Stimulated activated CD4-positive, alpha-beta T cell treated with anti-CD3 and anti-CD28 coated beads, Interleukin-15, amount 100 ng/mL, for 24 hours (primary cell): Measurements from ENCODE around the gene ASGR2.
"Not testable (repeated sequence)": the region's sequence is repeated elsewhere in the genome, so short reads cannot be mapped to it uniquely, and the experiment has no call there.

Source experiments
- DNase-seq: peaks from one replicate; pipeline ENCODE4 v3.0.0-alpha.2; 2020

ASGR2 gene, protein sequence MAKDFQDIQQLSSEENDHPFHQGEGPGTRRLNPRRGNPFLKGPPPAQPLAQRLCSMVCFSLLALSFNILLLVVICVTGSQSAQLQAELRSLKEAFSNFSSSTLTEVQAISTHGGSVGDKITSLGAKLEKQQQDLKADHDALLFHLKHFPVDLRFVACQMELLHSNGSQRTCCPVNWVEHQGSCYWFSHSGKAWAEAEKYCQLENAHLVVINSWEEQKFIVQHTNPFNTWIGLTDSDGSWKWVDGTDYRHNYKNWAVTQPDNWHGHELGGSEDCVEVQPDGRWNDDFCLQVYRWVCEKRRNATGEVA

DNA sequence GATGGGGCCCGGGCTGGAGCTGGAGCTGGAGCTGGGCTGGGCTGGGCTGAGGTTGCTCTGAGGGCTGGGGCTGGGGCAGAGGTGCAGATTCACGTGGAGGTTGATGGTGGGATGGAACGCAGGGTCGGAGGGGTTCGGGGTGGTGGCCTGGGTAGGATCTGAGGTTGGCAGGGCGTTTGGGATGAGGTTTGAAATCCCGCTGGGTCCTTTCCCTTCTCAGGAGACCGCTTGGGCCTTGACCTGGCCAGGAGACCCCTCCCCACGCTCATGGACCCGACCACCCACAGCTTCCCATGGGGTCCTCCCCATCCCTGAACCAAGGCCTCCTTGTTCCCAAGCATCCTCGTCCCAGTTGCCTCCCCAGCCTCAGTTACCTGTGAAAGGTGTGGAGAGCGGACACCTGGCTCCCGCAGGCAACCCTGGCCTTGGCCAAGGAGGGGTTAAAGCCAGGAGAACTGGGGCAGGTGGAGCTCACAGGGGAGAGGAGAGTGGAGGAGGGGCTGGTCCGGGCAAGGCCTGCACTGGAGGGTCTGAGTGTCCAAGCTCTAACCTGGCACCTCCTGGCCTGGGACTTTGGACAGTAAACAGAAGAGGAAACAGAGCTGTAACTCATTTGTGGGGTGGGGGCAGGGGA lies at the start of gene ASGR2:
TSS of gene ASGR2 (minus strand) at position 582 of the 634 bp plus-strand sequence. CDS start 582 bp downstream, outside the sequence.
- DNase-seq: no peak

DNA sequence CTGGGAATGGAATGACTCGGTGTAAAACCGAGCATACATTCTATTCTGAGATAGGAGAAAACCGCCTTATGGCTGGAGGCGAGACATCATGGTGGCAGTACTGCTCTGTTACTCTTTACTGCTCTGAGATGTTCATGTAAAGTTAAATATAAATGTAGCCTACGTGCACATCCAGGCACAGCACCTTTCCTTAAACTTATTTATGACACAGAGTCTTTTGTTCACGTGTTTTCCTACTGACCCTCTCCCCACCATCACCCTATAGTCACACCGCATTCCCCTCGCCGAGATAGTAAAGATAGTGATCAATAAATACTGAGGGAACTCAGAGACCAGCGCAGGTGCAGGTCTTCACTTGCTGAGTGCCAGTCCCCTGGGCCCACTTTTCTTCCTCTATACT lies 44.9 kb upstream of the ASGR2 start:
- DNase-seq: not testable (repeated sequence)

DNA sequence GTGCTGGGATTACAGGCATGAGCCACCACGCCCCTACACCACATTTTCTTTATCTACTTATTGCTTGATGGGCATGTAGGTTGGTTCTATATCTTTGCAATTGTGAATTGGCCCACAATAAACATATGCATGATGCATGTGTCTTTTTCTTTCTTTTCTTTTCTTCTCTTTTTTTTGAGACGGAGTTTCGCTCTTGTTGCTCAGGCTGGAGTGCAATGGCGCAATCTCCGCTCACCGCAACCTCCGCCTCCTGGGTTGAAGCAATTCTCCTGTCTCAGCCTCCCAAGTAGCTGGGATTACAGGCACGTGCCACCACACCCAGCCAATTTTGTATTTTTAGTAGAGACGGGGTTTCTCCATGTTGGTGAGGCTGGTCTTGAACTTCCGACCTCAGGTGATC lies 43.8 kb upstream of the ASGR2 start:
- DNase-seq: not testable (repeated sequence)

DNA sequence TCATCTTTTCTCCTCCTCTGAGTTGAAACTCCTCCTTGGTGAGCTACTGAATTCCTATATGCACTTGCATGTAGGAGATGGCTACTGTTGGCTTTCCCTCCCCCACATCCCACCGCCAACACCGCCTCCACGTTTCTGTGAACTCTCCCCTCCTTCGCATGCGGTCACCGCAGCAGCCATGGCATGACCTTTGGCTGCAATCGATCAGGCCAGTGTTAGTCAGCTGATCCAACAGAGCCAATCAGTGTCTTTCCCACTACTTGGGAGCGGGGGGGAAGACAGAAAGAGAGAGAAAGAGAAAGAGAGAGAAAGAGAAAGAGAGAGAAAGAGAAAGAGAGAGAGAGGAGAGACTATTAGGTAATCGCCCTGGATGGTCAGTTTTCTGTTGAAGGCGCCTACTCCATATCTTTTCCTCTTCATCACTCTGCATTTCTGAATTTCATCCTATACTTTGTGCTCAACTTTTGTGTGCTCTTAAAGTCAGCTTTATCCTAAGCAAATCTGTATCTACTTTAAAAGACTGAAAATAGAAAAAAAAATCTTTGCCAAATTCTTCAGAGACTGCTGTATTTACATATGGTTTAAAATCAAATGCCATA lies 41.8 kb upstream of the ASGR2 start:
- no peak for DNase-seq

DNA sequence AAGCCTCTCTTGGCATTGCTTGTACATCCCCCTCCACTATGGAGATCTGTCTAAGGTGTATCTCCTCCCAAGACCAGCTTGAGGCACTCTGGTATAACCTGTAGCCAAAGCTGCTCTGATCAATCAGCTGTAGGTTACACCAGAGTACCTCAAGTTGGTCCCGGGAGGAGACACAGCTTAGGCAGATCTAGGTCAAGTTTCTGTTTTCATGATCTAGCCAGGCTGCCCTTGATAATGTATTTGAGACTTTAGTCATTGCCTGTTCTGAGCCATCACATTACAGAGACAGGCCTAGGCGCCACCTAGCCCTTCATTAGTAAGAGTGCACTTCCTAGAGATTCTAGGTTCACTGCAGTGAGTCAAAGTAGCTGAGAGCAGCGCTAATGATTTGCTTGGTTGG lies 33.1 kb upstream of the ASGR2 start:
- no peak for DNase-seq

DNA sequence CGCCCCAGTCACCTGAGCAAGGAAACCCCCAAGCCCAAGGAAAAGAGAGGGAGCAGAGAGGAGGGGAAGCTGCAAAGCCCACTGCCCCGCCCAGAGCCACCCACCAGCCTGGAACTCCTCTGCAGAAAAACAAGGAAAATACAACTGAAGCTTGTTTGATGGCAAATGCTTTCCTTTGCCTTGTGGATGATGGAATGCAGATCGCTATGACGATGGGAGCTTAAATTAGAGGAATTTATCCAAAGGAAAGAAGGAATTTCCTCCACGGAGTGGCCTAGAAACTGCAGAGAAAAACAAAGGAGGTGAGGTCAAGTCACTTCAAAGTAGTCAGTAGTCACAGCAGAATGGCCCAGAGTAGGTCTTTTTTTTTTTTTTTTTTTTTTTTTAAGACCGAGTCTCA lies 31.5 kb upstream of the ASGR2 start:
- no peak for DNase-seq

DNA sequence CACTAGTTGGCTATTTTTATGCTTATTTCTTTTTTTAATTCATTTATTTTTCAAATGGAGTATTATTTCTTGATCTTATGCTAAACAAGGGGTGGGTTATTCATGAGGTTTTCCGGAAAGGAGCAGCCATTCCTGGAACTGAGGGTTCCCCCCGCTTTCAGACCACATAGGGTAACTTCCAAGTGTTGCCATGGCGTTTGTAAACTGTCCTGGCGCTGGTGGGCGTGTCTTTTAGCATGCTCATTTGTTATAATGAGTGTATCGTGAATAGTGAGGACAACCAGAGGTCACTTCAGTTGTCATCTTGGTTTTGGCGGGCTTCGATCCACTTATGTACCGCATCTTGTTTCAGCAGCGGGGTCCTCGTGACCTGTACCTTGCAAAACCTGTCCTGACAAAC lies 29.6 kb upstream of the ASGR2 start:
- no peak for DNase-seq

DNA sequence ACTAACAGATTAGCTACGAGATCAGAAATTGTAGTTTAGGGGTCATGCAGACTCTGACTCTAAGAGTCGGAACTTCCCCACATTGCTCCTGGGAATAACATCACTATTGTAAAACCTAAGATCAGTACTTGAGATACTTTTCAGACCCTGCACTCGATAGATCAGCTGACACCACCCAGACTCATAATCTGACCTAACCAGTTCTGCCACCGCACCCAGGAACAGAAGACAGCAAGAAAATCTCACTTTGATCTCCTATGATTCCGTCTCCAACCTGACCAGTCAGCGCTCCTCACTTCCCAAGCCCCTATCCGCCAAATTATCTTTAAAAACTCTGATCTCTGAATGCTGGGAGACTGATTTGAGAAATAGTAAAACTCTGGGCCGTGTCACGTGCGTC lies 27.2 kb upstream of the ASGR2 start:
- DNase-seq: no peak

DNA sequence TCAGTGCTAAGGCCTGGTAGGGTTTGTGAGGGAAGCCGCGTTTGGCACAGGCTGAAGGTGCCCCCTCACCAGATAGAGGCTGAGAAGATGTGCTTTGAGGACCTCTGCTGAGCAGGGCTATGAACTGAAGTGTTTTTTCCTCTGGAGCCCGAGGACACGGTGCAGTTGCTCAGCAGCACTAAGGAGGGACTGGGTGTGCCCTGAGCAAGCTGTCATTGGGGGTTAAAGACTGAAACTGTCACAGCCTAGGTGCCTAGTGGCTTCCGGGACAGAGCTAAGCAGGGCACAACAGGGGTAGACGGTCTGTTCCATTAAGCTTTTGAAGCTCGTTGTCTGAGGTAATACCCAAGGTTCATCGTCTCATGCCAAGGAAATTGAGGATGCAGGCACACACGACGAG lies 24.8 kb upstream of the ASGR2 start:
- DNase-seq: no peak

DNA sequence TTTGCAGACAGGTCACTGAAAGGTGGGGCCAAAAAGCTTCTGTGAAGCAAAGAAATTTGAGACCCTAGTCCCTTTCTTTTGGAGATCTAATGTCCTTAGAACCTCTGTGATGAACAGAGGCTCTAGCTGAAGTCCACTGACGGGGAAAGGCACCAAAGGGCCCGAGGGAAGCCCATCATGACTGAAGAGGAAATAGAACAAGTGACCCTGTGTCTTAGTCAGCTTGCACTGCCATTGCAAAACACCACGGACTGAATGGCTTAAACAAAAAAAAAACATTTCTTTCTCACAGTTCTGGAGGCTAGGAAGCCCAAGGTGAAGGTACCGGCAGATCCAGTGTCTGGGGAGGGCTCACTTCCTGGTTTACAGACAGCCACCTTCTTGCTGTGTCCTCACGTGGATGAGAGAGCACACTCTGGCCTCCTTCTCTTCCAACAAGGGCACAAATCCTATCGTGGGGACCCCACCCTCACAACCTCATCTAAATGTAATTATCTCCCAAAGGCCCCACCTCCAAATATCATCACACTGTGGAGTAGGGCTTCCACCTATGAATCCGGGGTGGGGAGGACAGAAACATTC lies 24.3 kb upstream of the ASGR2 start:
- DNase-seq: no peak

DNA sequence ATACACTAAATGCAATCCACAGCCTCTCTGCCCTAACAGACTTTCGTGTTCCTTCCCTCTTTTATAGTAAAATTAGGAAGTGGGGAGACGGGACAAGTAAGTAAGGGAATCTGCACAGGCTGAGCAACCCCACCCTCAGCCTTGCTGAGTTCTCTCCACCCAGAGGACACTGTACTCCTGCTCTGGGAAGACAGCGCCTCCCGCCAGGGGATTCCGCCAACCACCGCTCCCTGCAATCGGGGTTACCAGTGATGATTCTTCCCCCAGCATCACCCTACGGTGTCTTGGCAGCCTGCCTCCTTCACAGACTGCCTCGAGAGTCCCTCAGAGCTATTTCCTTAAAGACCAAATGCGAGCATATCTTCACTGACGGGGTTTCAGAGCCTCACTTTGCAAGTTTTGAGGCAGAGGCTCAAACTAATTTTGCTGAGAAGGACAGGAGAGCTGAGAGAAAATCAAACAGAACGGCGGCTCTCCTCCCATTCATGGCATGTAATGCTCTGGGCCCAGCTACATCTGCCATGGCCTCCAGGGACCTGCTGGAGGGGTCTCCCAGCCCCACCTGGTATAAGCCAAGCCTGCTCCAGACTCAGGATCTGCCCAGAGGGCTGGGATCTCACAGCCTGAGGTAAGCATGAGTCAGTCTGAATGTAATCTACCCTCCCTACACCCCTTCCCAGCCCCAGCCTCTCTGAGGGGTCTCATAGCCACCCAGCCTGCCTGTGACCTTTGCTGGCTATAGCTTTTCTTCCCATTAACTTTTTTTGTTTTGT lies 22.7 kb upstream of the ASGR2 start:
- no peak for DNase-seq

DNA sequence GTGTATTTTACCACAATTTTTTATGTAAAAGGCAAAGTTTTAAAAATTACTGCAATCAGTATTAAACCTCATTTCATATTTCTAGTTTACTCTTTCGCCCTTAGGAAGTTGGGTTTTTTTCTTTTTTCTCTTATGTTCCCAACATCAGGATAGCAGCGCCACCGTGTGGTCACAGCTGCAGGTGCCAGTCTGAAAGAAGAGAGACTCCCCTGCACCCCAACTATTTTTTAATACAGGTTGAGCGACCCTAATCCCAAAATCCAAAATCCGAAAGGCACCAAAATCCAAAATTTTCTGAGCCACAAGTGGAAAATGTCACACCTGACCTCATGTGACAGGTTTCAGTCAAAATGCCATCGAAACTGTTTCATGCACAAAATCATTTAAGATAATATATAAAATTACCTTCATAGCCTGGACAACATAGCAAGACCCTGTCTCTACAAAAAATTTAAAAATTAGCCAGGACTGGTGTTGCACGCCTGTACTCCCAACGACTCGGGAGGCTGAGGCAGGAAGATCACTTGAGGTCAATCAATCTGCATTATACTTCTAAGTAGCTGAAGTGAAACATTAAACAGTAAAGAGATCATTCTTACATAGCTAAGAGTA lies 21.8 kb upstream of the ASGR2 start:
- DNase-seq: peak; percentile 86

DNA sequence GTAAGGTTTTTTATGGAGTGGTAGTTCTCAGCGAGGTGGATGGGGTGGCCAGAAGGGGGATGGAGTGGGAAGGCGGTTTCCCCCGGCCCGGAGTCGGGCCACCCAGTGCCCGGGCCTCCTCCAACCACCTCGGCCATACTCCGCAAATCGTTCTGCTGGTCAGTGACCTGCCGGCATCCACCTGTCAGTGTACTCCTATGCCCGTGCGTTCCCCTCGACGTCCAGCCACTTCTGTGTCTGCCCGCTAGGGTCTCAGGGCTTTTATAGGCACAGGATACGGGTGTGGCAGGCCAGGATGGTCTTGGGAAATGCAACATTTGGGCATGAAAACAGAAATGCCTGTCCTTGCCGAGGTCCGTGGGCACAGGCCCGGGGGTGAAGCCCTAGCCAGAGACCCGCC lies 19.3 kb upstream of the ASGR2 start:
- no peak for DNase-seq

DNA sequence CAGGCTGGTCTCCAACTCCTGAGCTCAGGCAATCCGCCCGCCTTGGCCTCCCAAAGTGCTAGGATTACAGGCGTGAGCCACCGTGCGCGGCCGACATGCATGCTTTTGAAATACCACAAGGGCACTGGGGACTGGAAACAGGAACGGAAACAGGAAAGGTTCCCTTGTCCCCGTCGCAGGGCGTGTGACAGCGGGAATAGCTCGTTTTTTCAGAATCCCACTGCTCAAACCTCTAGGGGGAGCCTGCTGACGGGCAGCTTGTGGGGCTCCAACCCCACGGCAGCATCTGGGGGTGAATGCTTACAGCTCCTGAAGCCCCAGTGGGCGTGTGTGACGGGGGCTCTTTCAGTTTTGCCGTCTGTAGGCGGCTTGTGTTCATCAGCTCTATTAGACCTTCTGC lies 18.8 kb upstream of the ASGR2 start:
- peak; percentile 54 for DNase-seq

DNA sequence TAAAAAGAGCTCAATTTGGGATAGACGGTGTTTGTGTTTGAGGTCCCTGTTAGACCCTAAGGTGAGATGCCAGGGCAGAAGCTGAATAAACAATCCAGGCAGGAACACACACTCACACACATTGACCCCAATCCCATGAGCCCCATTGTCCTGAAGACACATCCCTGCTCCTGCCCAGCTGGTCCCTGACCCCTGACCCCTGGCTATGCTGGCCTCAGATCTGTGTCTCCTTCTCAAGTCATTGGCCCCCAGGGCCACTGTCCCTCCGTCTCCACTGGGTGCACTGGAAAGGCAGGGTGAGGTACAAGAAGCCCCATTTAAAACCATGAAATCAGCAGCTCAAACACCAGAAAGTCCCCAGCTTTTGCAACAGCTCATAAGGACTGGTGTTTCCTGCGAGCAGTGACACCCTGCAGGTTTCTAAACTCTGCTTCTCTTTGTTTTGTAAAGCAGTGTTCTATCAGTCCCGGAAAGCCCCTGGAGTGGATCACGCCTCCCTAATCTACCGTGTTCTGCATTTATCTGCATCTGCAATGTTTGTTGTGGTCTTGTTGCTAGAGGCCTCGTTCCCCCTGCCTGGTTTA lies 18.0 kb upstream of the ASGR2 start:
- DNase-seq: peak; percentile 55

DNA sequence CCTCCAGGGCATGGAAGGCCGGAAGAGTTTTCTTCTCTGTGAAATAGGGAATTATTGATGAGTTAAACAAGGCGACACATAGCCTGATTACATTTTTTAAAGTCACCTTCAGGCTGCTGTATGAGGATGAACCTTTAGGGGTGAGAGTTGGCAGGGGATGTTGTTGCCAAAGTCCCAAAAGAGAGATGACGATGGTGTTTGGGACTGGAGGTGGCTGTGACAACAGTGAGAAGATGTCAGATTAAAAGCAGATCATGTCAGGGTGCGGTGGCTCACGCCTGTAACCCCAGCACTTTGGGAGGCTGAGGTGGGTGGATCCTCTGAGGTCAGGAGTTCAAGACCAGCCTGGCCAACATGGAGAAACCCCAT lies 16.8 kb upstream of the ASGR2 start:
- no peak for DNase-seq

DNA sequence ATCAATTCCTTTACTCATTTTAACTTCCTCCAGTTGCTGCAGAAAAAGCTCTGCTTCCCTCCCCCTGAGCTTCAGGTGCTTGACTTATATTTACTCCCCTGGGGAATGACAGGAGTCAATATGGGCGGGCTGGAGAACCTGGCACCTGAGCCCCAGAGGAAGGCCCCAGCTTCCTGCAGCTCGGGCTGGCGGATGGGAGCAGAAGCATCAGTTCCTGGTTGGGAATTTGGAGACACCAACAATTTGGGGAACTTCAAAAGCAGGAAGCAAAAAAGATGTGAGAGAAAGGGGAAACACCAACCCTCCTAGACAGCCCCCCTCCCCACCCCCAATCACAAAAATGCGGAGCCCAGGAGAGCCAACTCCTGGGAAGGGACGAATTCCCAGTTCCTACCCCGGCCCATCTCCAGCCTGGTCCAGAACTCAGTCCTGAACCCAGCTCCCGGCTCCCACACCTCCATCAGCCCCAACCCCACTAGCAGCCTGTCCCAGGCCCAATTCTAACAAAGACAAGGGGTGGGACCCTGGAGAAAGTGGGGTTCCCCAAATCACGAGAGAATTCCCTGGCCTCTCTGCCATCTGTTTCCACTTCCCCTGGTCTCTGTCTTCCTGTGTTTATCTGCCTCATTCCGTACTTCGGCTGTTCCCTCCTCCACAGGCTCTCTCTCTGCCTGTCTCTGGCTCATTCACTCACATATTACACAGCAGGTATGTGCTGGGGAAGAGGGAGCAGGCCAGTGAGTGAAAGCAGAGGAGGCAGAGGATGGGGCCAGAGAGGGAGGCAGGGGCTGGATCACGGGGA lies 16.2 kb upstream of the ASGR2 start:
- DNase-seq: no peak

DNA sequence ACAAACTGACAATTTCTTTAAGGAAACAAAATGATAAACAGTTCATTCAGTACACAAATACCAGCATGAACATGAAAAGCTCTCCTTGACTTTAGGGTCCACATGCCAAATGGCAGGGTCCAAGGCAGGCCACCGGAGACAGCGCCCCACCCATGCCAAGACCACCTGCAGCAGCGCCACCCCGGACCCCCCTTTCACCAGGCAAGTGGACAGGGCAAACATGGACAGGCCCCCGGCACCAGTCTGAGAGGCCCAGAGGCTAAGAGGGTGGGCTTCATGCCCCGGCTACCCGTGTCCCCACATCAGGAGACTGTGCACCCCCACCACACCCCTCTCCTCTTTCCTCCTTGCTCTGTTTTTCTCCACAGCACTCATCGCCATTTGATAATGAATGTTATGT lies 14.7 kb upstream of the ASGR2 start:
- no peak for DNase-seq

DNA sequence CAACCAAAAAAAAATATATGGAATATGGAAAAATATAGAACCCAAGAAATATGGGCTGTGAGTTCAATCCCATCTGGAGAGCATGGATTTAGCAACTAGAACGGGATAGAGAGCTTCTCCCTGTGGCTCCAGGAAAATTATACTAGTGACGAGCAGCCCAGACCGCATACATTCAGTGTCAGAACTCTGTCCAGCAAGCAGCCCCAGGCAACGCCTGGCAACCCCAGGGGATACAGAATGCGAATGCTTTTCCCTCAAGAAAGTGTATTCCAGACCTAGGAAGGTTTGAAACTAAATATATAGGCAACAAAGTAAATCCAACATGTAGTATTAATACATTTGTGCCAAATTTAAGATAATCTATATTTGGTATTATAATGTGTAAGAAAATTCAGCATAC lies 13.5 kb upstream of the ASGR2 start:
- no peak for DNase-seq

DNA sequence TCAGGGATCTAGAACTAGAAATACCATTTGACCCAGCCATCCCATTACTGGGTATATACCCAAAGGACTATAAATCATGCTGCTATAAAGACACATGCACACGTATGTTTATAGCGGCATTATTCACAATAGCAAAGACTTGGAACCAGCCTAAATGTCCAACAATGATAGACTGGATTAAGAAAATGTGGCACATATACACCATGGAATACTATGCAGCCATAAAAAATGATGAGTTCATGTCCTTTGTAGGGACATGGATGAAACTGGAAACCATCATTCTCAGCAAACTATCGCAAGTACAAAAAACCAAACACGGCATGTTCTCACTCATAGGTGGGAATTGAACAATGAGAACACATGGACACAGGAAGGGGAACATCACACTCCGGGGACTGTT lies 12.9 kb upstream of the ASGR2 start:
- DNase-seq: not testable (repeated sequence)

DNA sequence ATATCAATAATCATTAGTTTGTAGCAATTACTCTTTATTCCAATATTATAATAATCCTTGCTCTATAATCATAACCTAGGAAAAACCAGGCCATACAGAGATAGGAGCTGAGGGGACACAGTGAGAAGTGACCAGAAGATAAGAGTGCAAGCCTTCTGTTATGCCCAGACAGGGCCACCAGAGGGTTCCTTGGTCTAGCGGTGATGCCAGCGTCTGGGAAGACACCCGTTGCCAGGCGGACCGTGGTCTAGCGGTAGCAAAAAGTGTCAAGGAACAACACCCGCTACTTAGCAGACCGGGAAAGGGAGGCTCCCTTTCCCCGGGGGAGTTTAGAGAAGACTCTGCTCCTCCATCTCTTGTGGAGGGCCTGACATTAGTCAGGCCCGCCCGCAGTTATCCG lies 11.8 kb upstream of the ASGR2 start:
- DNase-seq: not testable (repeated sequence)

DNA sequence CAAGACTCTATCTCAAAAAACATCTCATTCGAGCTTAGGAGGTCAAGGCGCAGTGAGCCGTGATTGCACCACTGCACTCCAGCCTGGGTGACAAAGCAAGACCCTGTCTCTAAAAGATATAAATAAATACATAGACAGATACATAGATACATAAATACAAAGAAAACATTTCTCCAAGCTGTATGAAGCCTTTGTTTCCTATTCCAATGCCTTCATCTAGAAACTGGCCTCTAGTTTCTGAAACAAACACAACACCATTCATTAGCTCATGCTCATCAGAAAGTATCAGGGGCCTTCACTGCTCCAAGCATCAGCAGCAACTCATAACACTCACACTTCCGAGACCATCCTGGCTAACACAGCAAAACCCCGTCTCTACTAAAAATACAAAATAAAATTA lies 10.3 kb upstream of the ASGR2 start:
- DNase-seq: no peak
